Kidney epithelial cell (primary cell): ENCODE measurements around the gene PRM3. TPM values are rescaled to one million over a fixed set of nuclear protein-coding genes. Genes with fewer than 3 reads are reported as not detected.
A peak's percentile ranks its signal among the peaks of the same experiment; 100 is the strongest.

Source experiments
- DNase-seq: peaks from one replicate; pipeline ENCODE4 v3.0.0-alpha.2; 2010; ENCODE audit warnings: low read depth
- H3K27me3 ChIP-seq: 2 replicates; pipeline ENCODE4 v1.6.0; 2011; ENCODE audit warnings: low read length; ENCODE audit not compliant: control insufficient read depth, insufficient read depth
- H3K36me3 ChIP-seq: 2 replicates; pipeline ENCODE4 v1.5.1; 2011; ENCODE audit warnings: low read length; ENCODE audit not compliant: control insufficient read depth, insufficient read depth
- H3K4me3 ChIP-seq: 2 replicates; pipeline ENCODE4 v1.5.1; 2011; ENCODE audit warnings: low read depth, mild to moderate bottlenecking, control low read depth, low read length
- total RNA-seq: library from RNA; depleted of rRNA; stranded (reverse); fragments of >200 nt; gene quantifications from 2 replicates; pipeline ENCODE4 v1.2.3, GENCODE V29; 2015
- TF ChIP-seq, protein P1 (sequence below): IDR thresholded peaks from 2 replicates; pipeline ENCODE4 v1.5.1; 2011; ENCODE audit warnings: mild to moderate bottlenecking, moderate library complexity, low read length, control low read depth, inconsistent platforms; ENCODE audit not compliant: insufficient read depth, poor library complexity, severe bottlenecking

Gene PRM3
- total RNA-seq, 1 donor from 2014 or later: not detected

GRCh38 chr16:11257131-11257938 lies 16.1 kb downstream of the PRM3 start:
- TF ChIP-seq, protein P1, sequence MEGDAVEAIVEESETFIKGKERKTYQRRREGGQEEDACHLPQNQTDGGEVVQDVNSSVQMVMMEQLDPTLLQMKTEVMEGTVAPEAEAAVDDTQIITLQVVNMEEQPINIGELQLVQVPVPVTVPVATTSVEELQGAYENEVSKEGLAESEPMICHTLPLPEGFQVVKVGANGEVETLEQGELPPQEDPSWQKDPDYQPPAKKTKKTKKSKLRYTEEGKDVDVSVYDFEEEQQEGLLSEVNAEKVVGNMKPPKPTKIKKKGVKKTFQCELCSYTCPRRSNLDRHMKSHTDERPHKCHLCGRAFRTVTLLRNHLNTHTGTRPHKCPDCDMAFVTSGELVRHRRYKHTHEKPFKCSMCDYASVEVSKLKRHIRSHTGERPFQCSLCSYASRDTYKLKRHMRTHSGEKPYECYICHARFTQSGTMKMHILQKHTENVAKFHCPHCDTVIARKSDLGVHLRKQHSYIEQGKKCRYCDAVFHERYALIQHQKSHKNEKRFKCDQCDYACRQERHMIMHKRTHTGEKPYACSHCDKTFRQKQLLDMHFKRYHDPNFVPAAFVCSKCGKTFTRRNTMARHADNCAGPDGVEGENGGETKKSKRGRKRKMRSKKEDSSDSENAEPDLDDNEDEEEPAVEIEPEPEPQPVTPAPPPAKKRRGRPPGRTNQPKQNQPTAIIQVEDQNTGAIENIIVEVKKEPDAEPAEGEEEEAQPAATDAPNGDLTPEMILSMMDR: peak; percentile 84
- Histone ChIP-seq H3K27me3 (no peaks in the 10 kb centered on the region), H3K36me3 (peaks cover 1% of the 10 kb centered on the region), H3K4me3 (peak overlapping the region; percentile 73)
- peak; percentile 41 for DNase-seq

DNA sequence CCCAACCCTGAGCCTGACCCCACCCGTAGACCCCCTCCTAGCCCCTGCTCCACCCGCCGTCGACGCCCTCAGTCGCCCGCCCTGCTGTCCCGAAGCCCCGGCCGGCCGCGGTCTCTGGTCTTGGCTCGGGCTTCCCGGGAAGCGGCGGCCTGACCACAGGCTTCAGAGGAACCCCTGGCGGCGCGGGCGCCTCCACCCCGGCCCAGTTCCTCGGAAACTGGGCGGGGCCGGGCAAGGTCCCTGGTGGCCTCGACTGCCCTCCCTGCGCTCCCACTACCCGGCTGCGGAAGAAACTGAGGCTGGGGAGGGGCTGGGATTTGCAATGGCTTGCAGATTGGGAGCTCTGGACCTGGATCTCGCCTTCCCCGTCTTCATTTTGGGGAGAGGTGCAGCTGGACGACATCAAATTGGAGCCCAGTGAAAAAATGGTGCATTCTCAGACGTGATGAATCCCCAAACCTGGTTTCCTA lies 16.7 kb downstream of the PRM3 start:
- DNase-seq: no peak
- Histone ChIP-seq H3K4me3 (peak overlapping the region; percentile 73), H3K27me3 (no peaks in the 10 kb centered on the region), H3K36me3 (peaks cover 1% of the 10 kb centered on the region)
- TF ChIP-seq, protein P1: no peak

GRCh38 chr16:11255737-11256660 lies 17.4 kb downstream of the PRM3 start, which contains the start of gene SOCS1:
Gene SOCS1 (minus strand): TSS chr16:11256204. CDS start chr16:11255478, 726 bp downstream.
- Histone ChIP-seq H3K27me3 (no peaks in the 10 kb centered on the region), H3K4me3 (peak within 1 kb of the TSS; percentile 73), H3K36me3 (peaks cover 1% of the 10 kb centered on the region)
- DNase-seq: no peak
- TF ChIP-seq, protein P1: peak; percentile 3

DNA sequence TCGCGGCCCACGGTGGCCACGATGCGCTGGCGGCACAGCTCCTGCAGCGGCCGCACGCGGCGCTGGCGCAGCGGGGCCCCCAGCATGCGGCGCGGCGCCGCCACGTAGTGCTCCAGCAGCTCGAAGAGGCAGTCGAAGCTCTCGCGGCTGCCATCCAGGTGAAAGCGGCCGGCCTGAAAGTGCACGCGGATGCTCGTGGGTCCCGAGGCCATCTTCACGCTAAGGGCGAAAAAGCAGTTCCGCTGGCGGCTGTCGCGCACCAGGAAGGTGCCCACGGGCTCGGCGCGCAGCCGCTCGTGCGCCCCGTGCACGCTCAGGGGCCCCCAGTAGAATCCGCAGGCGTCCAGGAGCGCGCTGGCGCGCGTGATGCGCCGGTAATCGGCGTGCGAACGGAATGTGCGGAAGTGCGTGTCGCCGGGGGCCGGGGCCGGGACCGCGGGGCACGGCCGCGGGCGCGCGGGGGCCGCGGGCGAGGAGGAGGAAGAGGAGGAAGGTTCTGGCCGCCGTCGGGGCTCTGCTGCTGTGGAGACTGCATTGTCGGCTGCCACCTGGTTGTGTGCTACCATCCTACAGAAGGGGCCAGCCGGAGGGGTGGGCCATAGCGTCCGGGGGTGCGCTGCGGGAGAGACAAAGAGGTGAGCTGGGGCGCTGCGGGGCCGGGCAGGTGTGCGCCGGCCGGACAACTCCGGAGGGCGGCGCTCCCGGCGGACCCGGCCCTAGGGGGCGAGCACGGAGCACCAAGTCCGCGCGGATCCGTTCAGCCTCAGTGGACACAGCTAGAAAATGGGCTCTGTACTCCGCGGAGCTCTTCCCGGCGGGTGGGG lies 18.3 kb downstream of the PRM3 start:
- no peaks in the 10 kb centered on the region for H3K27me3 ChIP-seq
- TF ChIP-seq, protein P1: peak; percentile 1
- peaks cover 1% of the 10 kb centered on the region for H3K36me3 ChIP-seq
- peak overlapping the region; percentile 73 for H3K4me3 ChIP-seq
- DNase-seq: peak; percentile 25
